DND-41 (cell line): ENCODE measurements around the gene ADAMTSL2.

Experiments used
- ATAC-seq: fragments of 200-7000 bp; cut with Tn5 transposase; 3 replicates; pipeline ENCODE4 v1.9.1; 2021; ENCODE audit warnings: low read depth; ENCODE audit not compliant: insufficient read depth
- DNase-seq: peaks from one replicate; pipeline ENCODE4 v3.0.0-alpha.2; 2020
- H2AFZ ChIP-seq: 2 replicates; pipeline ENCODE4 v1.6.0; 2012; ENCODE audit warnings: low read depth, low read length
- H3K27ac ChIP-seq: 2 replicates; pipeline ENCODE4 v1.5.1; 2012; ENCODE audit warnings: low read length, inconsistent platforms
- H3K27me3 ChIP-seq: fragments of 200-600 bp; sonication (generic); 2 replicates; pipeline ENCODE4 v1.6.0; 2012; ENCODE audit warnings: low read length, mild to moderate bottlenecking, inconsistent platforms; ENCODE audit not compliant: insufficient read depth, poor library complexity
- H3K36me3 ChIP-seq: 2 replicates; pipeline ENCODE4 v1.5.1; 2012; ENCODE audit warnings: low read length, inconsistent platforms; ENCODE audit not compliant: insufficient read depth
- H3K4me1 ChIP-seq: 2 replicates; pipeline ENCODE4 v1.5.1; 2012; ENCODE audit warnings: mild to moderate bottlenecking, low read length; ENCODE audit not compliant: insufficient read depth
- H3K4me2 ChIP-seq: 2 replicates; pipeline ENCODE4 v1.6.0; 2012; ENCODE audit warnings: mild to moderate bottlenecking, moderate library complexity, low read length, inconsistent platforms; ENCODE audit not compliant: insufficient read depth
- H3K4me3 ChIP-seq, 2 experiments: fragments of 200-600 bp in 1 of 2; shearing (Covaris generic) in 1 of 2; 2 replicates each; pipeline ENCODE4 v1.5.1; 2012 to 2016; ENCODE audit warnings: inconsistent platforms in 2 of 2, low read length in 2 of 2, mild to moderate bottlenecking in 2 of 2, low read depth in 1 of 2, moderate library complexity in 1 of 2
- H3K79me2 ChIP-seq: 2 replicates; pipeline ENCODE4 v1.6.0; 2012; ENCODE audit warnings: low read length, inconsistent platforms; ENCODE audit not compliant: insufficient read depth
- H3K9ac ChIP-seq: 2 replicates; pipeline ENCODE4 v1.6.0; 2012; ENCODE audit warnings: low read depth, mild to moderate bottlenecking, inconsistent platforms, low read length, moderate library complexity
- H3K9me3 ChIP-seq: 2 replicates; pipeline ENCODE4 v1.5.1; 2012; ENCODE audit warnings: low read length, moderate library complexity, mild to moderate bottlenecking, inconsistent platforms; ENCODE audit not compliant: insufficient read depth, severe bottlenecking
- H4K20me1 ChIP-seq: 2 replicates; pipeline ENCODE4 v1.6.0; 2012; ENCODE audit warnings: low read length; ENCODE audit not compliant: insufficient read depth
- EZH2 ChIP-seq: IDR thresholded peaks from 3 replicates; pipeline ENCODE4 v1.6.1; 2012; ENCODE audit warnings: borderline replicate concordance, low read depth, mild to moderate bottlenecking, moderate library complexity, low read length, inconsistent platforms; ENCODE audit not compliant: severe bottlenecking
- TF ChIP-seq, protein P1 (sequence below): IDR thresholded peaks from 2 replicates; pipeline ENCODE4 v1.5.1; 2012; ENCODE audit warnings: borderline replicate concordance, low read length, moderate library complexity, mild to moderate bottlenecking; ENCODE audit not compliant: poor library complexity, severe bottlenecking; ENCODE audit errors: extremely low read depth

The ADAMTSL2 gene

DNA sequence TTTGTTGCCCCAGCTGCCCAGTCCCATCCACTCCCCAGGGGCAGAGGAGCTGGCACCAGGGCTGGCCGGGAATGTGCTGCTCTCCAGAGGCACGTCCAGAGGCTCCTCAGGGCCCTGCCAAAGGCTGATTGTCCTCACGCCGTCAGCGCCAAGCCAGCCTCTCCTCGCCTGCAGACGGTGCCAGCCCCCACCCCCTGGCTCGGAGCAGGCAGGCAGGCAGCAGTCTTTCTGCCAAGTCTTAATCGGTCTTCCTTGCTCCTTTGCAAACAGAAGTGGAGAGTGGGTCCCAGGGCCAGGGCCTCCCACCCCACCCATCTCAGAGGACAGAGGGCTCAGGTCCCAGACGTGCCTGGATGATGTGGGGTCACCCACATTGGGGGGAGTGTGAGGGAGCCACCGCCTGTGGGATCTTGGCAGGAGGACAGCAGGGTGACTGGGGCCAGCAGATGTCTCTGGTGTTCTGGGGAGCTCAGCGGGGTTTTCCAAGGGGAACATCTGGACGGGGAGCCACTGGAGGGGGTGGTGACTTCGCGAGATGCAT is 38.4 kb downstream of the ADAMTSL2 start:
- no peak for DNase-seq
- Histone ChIP-seq H4K20me1 (no peaks in the 10 kb centered on the region), H3K9me3 (no peaks in the 10 kb centered on the region), H3K4me3 (no peak overlapping the region), H3K27me3 (no peaks in the 10 kb centered on the region), H2AFZ (no peak overlapping the region), H3K4me2 (no peak overlapping the region), H3K27ac (no peak overlapping the region), H3K4me1 (no peaks in the 10 kb centered on the region), H3K36me3 (no peaks in the 10 kb centered on the region), H3K9ac (no peak overlapping the region), H3K79me2 (no peaks in the 10 kb centered on the region)
- TF ChIP-seq, protein P1, sequence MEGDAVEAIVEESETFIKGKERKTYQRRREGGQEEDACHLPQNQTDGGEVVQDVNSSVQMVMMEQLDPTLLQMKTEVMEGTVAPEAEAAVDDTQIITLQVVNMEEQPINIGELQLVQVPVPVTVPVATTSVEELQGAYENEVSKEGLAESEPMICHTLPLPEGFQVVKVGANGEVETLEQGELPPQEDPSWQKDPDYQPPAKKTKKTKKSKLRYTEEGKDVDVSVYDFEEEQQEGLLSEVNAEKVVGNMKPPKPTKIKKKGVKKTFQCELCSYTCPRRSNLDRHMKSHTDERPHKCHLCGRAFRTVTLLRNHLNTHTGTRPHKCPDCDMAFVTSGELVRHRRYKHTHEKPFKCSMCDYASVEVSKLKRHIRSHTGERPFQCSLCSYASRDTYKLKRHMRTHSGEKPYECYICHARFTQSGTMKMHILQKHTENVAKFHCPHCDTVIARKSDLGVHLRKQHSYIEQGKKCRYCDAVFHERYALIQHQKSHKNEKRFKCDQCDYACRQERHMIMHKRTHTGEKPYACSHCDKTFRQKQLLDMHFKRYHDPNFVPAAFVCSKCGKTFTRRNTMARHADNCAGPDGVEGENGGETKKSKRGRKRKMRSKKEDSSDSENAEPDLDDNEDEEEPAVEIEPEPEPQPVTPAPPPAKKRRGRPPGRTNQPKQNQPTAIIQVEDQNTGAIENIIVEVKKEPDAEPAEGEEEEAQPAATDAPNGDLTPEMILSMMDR, result no peak
- no peak for TF ChIP-seq EZH2
- ATAC-seq, result no peak

DNA sequence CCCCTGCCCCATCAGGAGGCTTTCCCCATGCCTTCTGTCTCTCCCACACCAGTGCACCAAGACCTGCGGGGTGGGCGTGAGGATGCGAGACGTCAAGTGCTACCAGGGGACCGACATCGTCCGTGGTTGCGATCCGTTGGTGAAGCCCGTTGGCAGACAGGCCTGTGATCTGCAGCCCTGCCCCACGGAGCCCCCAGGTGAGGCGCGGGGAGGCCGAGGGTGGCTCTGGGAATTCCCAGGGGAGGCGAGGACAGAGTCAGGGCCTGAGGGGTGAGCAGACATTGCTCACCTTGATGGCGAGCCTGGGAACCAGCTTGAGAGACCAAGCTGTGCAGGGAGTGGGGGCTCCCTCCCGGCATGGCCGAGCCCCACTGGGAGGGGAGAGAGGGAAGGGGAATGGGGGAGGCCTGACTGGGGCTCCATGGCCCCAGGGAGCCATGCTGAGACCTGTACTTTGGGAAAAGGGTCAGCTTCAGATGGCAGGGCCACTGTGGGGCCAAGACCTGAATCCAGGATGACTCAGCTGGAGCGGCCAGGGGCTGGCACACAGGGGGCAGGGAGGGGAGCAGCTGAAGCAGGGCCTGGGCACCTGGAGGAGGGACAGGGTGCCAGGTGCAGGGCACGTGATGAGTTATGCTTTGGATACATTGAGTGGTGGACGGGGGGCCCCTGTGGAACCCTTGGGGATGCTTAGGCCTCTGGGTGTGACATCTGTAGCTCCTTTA is 39.4 kb downstream of the ADAMTSL2 start:
- H2AFZ ChIP-seq, result no peak overlapping the region
- H3K9me3 ChIP-seq, result no peaks in the 10 kb centered on the region
- H3K27ac ChIP-seq, result no peak overlapping the region
- H3K4me3 ChIP-seq, result no peak overlapping the region
- no peak for TF ChIP-seq EZH2
- TF ChIP-seq, protein P1, result no peak
- H3K79me2 ChIP-seq, result no peaks in the 10 kb centered on the region
- no peaks in the 10 kb centered on the region for H3K4me1 ChIP-seq
- no peak overlapping the region for H3K4me2 ChIP-seq
- no peak for ATAC-seq
- no peaks in the 10 kb centered on the region for H4K20me1 ChIP-seq
- H3K27me3 ChIP-seq, result no peaks in the 10 kb centered on the region
- DNase-seq, result no peak
- no peak overlapping the region for H3K9ac ChIP-seq
- H3K36me3 ChIP-seq, result no peaks in the 10 kb centered on the region

DNA sequence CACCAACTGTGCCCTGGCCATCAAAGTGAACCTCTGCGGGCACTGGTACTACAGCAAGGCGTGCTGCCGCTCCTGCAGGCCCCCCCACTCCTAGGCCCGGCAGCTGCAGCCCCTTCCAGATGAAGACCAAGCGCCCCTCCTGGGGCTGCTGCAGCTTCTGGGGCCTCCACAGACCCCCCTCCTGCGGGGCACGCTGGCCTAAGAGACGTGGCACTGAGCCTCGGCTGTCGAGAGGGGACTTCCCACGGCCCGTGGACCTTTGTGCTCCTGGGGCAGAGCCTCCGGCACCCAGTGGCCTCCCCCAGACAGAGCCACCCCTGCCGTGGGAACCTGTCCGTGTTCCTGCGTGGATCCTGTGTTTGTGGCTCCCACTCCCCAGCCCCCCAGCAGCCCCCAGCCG is 40.3 kb downstream of the ADAMTSL2 start:
- no peak overlapping the region for H2AFZ ChIP-seq
- no peak overlapping the region for H3K9ac ChIP-seq
- H3K4me1 ChIP-seq, result no peaks in the 10 kb centered on the region
- no peak overlapping the region for H3K27ac ChIP-seq
- DNase-seq (no peak), ATAC-seq (no peak)
- H3K79me2 ChIP-seq, result no peaks in the 10 kb centered on the region
- no peak overlapping the region for H3K4me2 ChIP-seq
- H3K9me3 ChIP-seq, result no peaks in the 10 kb centered on the region
- no peaks in the 10 kb centered on the region for H3K36me3 ChIP-seq
- TF ChIP-seq EZH2, result no peak
- TF ChIP-seq, protein P1, result no peak
- H3K4me3 ChIP-seq, result no peak overlapping the region
- H4K20me1 ChIP-seq, result no peaks in the 10 kb centered on the region
- no peaks in the 10 kb centered on the region for H3K27me3 ChIP-seq
